Chondrocyte (in vitro differentiated cells): ENCODE results near the gene ARHGAP27. TPM values are rescaled to one million over a fixed set of nuclear protein-coding genes. Genes with fewer than 3 reads are reported as not detected.
A peak's percentile ranks its signal among the peaks of the same experiment; 100 is the strongest.

Experiments used
- DNase-seq: peaks from one replicate; pipeline ENCODE4 v3.0.0; 2021; ENCODE audit warnings: mixed read lengths, low spot score
- H3K27ac Mint-ChIP-seq: one replicate; pipeline ENCODE4 v1.8.0; 2021; ENCODE audit warnings: mild to moderate bottlenecking, moderate library complexity, mixed read lengths; ENCODE audit not compliant: unreplicated experiment
- H3K27me3 Mint-ChIP-seq: 2 replicates; pipeline ENCODE4 v1.8.0; 2021; ENCODE audit warnings: low read depth, mixed read lengths
- H3K36me3 Mint-ChIP-seq: 2 replicates; pipeline ENCODE4 v1.8.0; 2021; ENCODE audit warnings: low read depth, mixed read lengths
- H3K4me1 Mint-ChIP-seq: 2 replicates; pipeline ENCODE4 v1.8.0; 2021; ENCODE audit warnings: low read depth, mild to moderate bottlenecking, mixed read lengths
- H3K4me3 Mint-ChIP-seq: one replicate; pipeline ENCODE4 v1.8.0; 2021; ENCODE audit warnings: mild to moderate bottlenecking, moderate library complexity, mixed read lengths; ENCODE audit not compliant: unreplicated experiment
- H3K9me3 Mint-ChIP-seq: 2 replicates; pipeline ENCODE4 v1.8.0; 2021; ENCODE audit warnings: low read depth, mixed read lengths
- total RNA-seq: library from RNA; stranded (reverse); gene quantifications from 3 replicates; pipeline ENCODE4 v1.2.1, GENCODE V29; 2021
- TF ChIP-seq, protein P1 (sequence below): fragments of 200-600 bp; sonication (generic); IDR thresholded peaks from 2 replicates; pipeline ENCODE4 v1.5.0; 2021; ENCODE audit warnings: antibody characterized with exemption, mild to moderate bottlenecking, moderate library complexity

ARHGAP27 gene
- total RNA-seq, 1 donor from 2014 or later, result 2.0 TPM

DNA sequence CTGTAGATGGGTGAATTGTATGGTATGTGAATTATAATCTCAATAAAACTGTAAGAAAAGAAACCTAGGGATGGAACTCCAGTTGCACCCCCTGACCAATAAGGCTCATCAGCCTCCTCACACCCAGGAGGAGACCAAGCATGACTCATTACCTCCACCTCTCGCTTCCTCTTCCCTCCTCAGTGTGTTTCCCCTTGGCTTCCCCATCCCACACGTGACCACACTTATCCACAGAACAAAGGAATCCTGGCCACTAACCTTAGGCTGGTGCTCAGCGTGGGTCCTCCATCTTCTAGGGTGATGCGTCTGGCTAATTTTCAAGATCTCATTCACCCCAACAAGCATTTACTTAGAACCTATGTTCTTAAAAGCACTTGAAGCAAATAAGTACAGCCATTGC is 79.6 kb downstream of the ARHGAP27 start:
- Mint-ChIP-seq H3K36me3 (peaks cover 6% of the 10 kb centered on the region), H3K4me1 (no peaks in the 10 kb centered on the region), H3K4me3 (no peak overlapping the region), H3K27ac (no peak overlapping the region), H3K27me3 (no peaks in the 10 kb centered on the region), H3K9me3 (peaks cover 17% of the 10 kb centered on the region)
- TF ChIP-seq, protein P1, sequence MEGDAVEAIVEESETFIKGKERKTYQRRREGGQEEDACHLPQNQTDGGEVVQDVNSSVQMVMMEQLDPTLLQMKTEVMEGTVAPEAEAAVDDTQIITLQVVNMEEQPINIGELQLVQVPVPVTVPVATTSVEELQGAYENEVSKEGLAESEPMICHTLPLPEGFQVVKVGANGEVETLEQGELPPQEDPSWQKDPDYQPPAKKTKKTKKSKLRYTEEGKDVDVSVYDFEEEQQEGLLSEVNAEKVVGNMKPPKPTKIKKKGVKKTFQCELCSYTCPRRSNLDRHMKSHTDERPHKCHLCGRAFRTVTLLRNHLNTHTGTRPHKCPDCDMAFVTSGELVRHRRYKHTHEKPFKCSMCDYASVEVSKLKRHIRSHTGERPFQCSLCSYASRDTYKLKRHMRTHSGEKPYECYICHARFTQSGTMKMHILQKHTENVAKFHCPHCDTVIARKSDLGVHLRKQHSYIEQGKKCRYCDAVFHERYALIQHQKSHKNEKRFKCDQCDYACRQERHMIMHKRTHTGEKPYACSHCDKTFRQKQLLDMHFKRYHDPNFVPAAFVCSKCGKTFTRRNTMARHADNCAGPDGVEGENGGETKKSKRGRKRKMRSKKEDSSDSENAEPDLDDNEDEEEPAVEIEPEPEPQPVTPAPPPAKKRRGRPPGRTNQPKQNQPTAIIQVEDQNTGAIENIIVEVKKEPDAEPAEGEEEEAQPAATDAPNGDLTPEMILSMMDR, result no peak
- DNase-seq, result no peak

DNA sequence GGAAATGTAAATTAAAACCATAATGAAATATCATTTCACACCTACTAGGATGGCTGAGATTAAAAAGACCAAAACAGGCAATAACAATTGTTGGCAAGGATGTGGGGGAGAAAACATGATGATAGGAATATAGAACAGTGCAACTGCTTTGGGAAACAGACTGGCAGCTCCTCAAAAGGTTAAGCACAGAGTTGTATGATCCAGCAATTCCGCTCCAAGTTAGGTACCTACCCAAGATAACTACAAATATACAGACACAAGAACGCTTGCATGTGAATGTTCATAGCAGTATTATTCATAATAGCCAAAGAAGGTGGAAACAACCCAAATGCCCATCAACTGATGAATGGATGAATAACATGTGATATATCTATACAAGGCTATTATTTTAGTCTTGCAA is 80.8 kb downstream of the ARHGAP27 start:
- H3K9me3 Mint-ChIP-seq, result peaks cover 17% of the 10 kb centered on the region
- no peaks in the 10 kb centered on the region for H3K4me1 Mint-ChIP-seq
- TF ChIP-seq, protein P1, result no peak
- H3K36me3 Mint-ChIP-seq, result peaks cover 6% of the 10 kb centered on the region
- DNase-seq, result no peak
- H3K4me3 Mint-ChIP-seq, result no peak overlapping the region
- no peak overlapping the region for H3K27ac Mint-ChIP-seq
- H3K27me3 Mint-ChIP-seq, result no peaks in the 10 kb centered on the region

DNA sequence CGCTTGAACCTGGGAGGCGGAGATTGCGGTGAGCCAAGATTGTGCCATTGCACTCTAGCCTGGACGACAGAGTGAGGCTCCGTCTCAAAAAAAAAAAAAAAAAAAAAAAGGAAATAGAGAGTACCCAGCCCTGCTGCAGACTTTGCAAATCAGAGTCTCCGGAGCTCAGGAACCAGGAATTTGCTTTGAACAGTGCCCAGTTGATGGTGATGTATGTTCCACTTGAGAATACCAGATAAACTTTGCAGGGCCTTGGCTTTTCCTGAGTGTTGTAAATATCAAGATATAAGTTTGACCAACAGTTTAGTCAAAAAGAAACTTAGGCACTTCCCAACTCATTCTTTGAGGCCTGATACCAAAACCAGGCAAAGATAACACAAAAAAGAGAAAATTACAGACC is 85.2 kb downstream of the ARHGAP27 start:
- H3K27me3 Mint-ChIP-seq, result no peaks in the 10 kb centered on the region
- peaks cover 17% of the 10 kb centered on the region for H3K9me3 Mint-ChIP-seq
- peaks cover 17% of the 10 kb centered on the region for H3K4me1 Mint-ChIP-seq
- no peak overlapping the region for H3K27ac Mint-ChIP-seq
- peaks cover 4% of the 10 kb centered on the region for H3K36me3 Mint-ChIP-seq
- DNase-seq, result no peak
- TF ChIP-seq, protein P1, result no peak
- H3K4me3 Mint-ChIP-seq, result no peak overlapping the region

DNA sequence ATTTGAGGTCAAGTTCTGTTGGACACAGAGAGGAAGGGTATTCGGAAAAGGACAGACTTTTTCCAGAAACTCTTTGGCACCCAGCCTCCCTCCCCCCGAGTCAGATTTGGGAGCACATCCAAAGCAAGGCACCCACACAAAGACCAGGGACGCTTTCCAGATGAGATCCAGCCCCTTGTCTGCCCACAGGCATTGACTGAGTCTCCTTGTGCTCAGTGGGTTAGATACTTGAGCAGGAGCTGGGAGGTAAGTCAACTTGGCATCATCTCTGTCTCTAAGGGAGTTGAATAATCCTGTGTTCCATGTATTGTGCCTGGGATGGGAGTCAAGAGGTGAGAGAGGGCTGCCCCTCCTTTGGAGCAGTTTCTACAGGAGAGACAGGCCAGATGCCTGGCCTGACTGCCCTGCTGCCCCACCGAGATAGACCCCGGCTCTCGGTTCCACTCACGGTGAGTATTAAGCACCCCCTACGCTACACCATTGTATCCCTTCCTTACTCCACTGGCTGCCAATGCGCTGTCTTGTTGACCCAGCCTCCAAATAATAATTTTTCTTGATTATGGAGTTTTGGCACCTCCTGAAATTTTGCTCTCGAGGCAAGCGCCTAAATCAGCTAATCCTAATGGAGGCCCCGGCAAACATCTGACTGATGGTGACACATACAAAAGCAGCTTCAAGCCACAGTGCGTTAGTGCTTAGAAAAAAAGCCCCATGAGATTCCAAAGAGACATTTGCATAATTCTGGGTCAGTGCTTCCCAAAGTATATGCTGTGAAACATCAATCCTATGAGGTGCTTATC is 86.3 kb downstream of the ARHGAP27 start:
- Mint-ChIP-seq H3K4me1 (peaks cover 25% of the 10 kb centered on the region), H3K9me3 (peaks cover 9% of the 10 kb centered on the region), H3K27ac (no peak overlapping the region), H3K27me3 (no peaks in the 10 kb centered on the region), H3K36me3 (peaks cover 2% of the 10 kb centered on the region), H3K4me3 (no peak overlapping the region)
- no peak for DNase-seq
- TF ChIP-seq, protein P1, result no peak

DNA sequence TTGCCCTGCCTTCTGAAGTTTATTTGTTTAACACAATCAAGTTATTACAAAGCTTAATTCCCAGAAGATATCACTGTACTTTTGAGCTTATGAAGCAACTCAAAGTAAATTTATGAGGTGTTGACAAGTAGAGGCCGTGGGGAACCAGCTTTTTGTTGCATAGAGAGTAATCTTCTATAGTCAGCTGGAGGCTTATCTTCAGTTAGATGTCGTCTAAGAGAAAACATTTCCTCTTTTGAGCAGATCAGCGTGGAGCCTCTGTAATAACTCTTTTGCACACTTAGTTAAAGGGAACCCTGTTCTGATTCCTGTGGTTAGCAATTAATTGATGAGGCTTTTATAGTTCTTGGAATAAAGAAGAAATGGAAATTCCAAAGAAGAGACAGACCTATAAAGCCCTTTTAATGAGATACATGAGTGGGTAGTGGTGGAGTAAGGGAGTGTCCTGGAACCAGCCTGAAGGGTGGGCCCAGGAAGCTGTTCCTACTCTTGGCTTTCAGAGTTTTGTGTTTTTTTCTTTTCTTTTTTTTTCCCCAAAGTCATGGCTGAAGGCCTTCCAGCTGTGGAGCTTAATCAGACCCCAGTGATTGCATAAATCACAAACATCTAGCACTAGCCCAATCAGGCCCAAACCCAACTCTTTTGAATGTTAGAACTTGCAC is 87.0 kb downstream of the ARHGAP27 start:
- no peak overlapping the region for H3K4me3 Mint-ChIP-seq
- TF ChIP-seq, protein P1, result no peak
- H3K9me3 Mint-ChIP-seq, result peaks cover 3% of the 10 kb centered on the region
- H3K27ac Mint-ChIP-seq, result peak overlapping the region; percentile 20
- no peaks in the 10 kb centered on the region for H3K27me3 Mint-ChIP-seq
- no peaks in the 10 kb centered on the region for H3K36me3 Mint-ChIP-seq
- no peak for DNase-seq
- peaks cover 28% of the 10 kb centered on the region for H3K4me1 Mint-ChIP-seq
